GM10248 (cell line): Measurements from ENCODE around the gene CCDC40.

ENCODE experiments used
- CTCF ChIA-PET: fragments of 300-600 bp; sonication (Branson Sonifier 250); formaldehyde crosslinking; extraction: SDS; loops from one replicate; lab custom pipeline; 2021; ENCODE audit warnings: antibody characterized with exemption; lab: Yijun Ruan, JAX
- POLR2A ChIA-PET: fragments of 350-650 bp; sonication (Branson Sonifier 250); formaldehyde crosslinking; extraction: SDS; loops from one replicate; lab custom pipeline; 2020; ENCODE audit warnings: antibody characterized with exemption; lab: Yijun Ruan, JAX
- DNase-seq: peaks from one replicate; pipeline ENCODE4 v3.0.0; 2012; ENCODE audit errors: extremely low spot score
- TF ChIP-seq, protein P1 (sequence below): IDR thresholded peaks from 2 replicates; pipeline ENCODE4 v1.5.1; 2012; ENCODE audit warnings: mild to moderate bottlenecking, low read depth; ENCODE audit errors: extremely low read depth, missing control alignments, control extremely low read depth

The CCDC40 gene

GRCh38 chr17:80107231-80108021, 71.0 kb downstream of the CCDC40 start:
- DNase-seq = no peak
- CTCF ChIA-PET = interaction anchor here (1.4 kb wide), 1 partner anchor 89 kb away, joined by 5 read pairs; no protein-coding TSS in a partner anchor
- POLR2A ChIA-PET = no interaction called here
- TF ChIP-seq, protein P1, sequence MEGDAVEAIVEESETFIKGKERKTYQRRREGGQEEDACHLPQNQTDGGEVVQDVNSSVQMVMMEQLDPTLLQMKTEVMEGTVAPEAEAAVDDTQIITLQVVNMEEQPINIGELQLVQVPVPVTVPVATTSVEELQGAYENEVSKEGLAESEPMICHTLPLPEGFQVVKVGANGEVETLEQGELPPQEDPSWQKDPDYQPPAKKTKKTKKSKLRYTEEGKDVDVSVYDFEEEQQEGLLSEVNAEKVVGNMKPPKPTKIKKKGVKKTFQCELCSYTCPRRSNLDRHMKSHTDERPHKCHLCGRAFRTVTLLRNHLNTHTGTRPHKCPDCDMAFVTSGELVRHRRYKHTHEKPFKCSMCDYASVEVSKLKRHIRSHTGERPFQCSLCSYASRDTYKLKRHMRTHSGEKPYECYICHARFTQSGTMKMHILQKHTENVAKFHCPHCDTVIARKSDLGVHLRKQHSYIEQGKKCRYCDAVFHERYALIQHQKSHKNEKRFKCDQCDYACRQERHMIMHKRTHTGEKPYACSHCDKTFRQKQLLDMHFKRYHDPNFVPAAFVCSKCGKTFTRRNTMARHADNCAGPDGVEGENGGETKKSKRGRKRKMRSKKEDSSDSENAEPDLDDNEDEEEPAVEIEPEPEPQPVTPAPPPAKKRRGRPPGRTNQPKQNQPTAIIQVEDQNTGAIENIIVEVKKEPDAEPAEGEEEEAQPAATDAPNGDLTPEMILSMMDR = no peak

- TF ChIP-seq, protein P1 = no peak
- CTCF ChIA-PET = no interaction called here
- POLR2A ChIA-PET = no interaction called here
- DNase-seq = no peak
Observed at GRCh38 chr17:80108036-80108971, 71.9 kb downstream of the CCDC40 start.

GRCh38 chr17:80109066-80109660, 72.7 kb downstream of the CCDC40 start:
- POLR2A ChIA-PET = interaction anchor here (1.0 kb wide), 1 partner anchor 9 kb away, joined by 3 read pairs; no protein-coding TSS in a partner anchor
- TF ChIP-seq, protein P1 = no peak
- CTCF ChIA-PET = interaction anchor here (1.6 to 1.8 kb wide), 2 partner anchors 8 to 27 kb away, joined by 8 to 9 read pairs; partner anchors contain the start of gene GAA
- DNase-seq = no peak

- TF ChIP-seq, protein P1 = no peak
- DNase-seq = no peak
- CTCF ChIA-PET = interaction anchor here (1.6 to 1.8 kb wide), 2 partner anchors 8 to 28 kb away, joined by 8 to 9 read pairs; partner anchors contain the start of gene GAA
- POLR2A ChIA-PET = interaction anchor here (1.0 kb wide), 1 partner anchor 9 kb away, joined by 3 read pairs; no protein-coding TSS in a partner anchor
Observed at GRCh38 chr17:80109713-80110446, 73.4 kb downstream of the CCDC40 start.

DNA sequence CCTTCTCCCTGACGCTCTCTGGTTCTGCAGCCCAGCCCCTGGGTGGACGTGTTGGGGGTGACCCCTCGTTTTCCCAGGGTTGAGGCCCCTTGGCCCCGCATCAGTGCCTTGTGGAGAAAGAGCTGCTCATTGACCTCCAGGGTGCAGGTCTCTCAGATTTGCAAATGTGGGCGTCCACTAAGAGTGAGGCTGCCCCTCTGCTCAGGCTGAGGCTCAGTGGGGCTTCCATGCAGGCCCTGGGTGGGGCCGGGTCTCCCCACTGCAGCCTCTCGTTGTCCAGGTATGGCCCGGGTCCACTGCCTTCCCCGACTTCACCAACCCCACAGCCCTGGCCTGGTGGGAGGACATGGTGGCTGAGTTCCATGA, 74.0 kb downstream of the CCDC40 start:
- POLR2A ChIA-PET = no interaction called here
- no peak for DNase-seq
- TF ChIP-seq, protein P1 = no peak
- CTCF ChIA-PET = interaction anchor here (1.6 to 1.8 kb wide), 2 partner anchors 9 to 28 kb away, joined by 8 to 9 read pairs; partner anchors contain the start of gene GAA
